ENCODE results near the gene SHCBP1L.

GRCh38 chr1:182875889-182876288, 77.1 kb downstream of the SHCBP1L start:
- TF ChIP-seq, protein P1, sequence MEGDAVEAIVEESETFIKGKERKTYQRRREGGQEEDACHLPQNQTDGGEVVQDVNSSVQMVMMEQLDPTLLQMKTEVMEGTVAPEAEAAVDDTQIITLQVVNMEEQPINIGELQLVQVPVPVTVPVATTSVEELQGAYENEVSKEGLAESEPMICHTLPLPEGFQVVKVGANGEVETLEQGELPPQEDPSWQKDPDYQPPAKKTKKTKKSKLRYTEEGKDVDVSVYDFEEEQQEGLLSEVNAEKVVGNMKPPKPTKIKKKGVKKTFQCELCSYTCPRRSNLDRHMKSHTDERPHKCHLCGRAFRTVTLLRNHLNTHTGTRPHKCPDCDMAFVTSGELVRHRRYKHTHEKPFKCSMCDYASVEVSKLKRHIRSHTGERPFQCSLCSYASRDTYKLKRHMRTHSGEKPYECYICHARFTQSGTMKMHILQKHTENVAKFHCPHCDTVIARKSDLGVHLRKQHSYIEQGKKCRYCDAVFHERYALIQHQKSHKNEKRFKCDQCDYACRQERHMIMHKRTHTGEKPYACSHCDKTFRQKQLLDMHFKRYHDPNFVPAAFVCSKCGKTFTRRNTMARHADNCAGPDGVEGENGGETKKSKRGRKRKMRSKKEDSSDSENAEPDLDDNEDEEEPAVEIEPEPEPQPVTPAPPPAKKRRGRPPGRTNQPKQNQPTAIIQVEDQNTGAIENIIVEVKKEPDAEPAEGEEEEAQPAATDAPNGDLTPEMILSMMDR (IDR thresholded peaks at IDR 0.05) = no peak
- TF ChIP-seq POLR2A (IDR thresholded peaks at IDR 0.05) (no peak), EP300 (IDR thresholded peaks at IDR 0.05) (no peak)
